NCI-H345 treated with DMSO at 0.1 percent for 48 hours (cell line): ENCODE results near the gene L1CAM.

Experiments used
- DNase-seq: peaks from one replicate; lab custom pipeline; 2025; ENCODE audit not compliant: unreplicated experiment; lab: John Stamatoyannopoulos, UW

L1CAM gene

GRCh38 chrX:153905481-153906095, 19.6 kb upstream of the L1CAM start:
- DNase-seq = no peak

- DNase-seq = no peak
These were observed 18.3 kb upstream of the L1CAM start, which contains the start of gene AVPR2 for GRCh38 chrX:153903991-153904957. Gene AVPR2, plus strand, starts transcription at chrX:153904673. Its CDS starts 473 bp downstream, at chrX:153905146.

GRCh38 chrX:153903238-153903980, 17.4 kb upstream of the L1CAM start:
- DNase-seq = no peak

- DNase-seq = no peak
These were observed 16.4 kb upstream of the L1CAM start for GRCh38 chrX:153902385-153902784.

- DNase-seq = no peak
These were observed 15.8 kb upstream of the L1CAM start for GRCh38 chrX:153901753-153902140.

GRCh38 chrX:153900831-153901752, 15.1 kb upstream of the L1CAM start:
- peak; percentile 17 for DNase-seq

GRCh38 chrX:153897899-153898298, 11.9 kb upstream of the L1CAM start:
- no peak for DNase-seq

GRCh38 chrX:153889123-153889522, 3.1 kb upstream of the L1CAM start:
- no peak for DNase-seq

GRCh38 chrX:153888344-153888743, 2.4 kb upstream of the L1CAM start:
- DNase-seq = no peak

- DNase-seq = no peak
These were observed 1.4 kb upstream of the L1CAM start for GRCh38 chrX:153887385-153887784.

- no peak for DNase-seq
These were observed 942 bp upstream of the L1CAM start for GRCh38 chrX:153886915-153887314.

- no peak for DNase-seq
These were observed 675 bp downstream of the L1CAM start for GRCh38 chrX:153885208-153885787.

GRCh38 chrX:153884590-153884989, 1.4 kb downstream of the L1CAM start:
- no peak for DNase-seq

- DNase-seq = no peak
These were observed 1.8 kb downstream of the L1CAM start for GRCh38 chrX:153884136-153884535.

- DNase-seq = no peak
These were observed 2.7 kb downstream of the L1CAM start for GRCh38 chrX:153883163-153883843.

- no peak for DNase-seq
These were observed 3.4 kb downstream of the L1CAM start for GRCh38 chrX:153882557-153882956.

- DNase-seq = no peak
These were observed 3.9 kb downstream of the L1CAM start for GRCh38 chrX:153882086-153882498.

GRCh38 chrX:153881281-153881680, 4.7 kb downstream of the L1CAM start:
- no peak for DNase-seq

GRCh38 chrX:153880440-153880815, 5.5 kb downstream of the L1CAM start:
- no peak for DNase-seq
